AG09319 (cell line): ENCODE data around the gene PSMB10.

Source experiments
- DNase-seq: peaks from one replicate; pipeline ENCODE4 v3.0.0-alpha.2; 2010; ENCODE audit warnings: low read depth; ENCODE audit errors: extremely low read depth
- TF ChIP-seq, protein P1 (sequence below): IDR thresholded peaks from 2 replicates; pipeline ENCODE4 v1.5.1; 2011; ENCODE audit warnings: low read depth, mild to moderate bottlenecking, inconsistent platforms, low read length, moderate library complexity

The PSMB10 gene

DNA sequence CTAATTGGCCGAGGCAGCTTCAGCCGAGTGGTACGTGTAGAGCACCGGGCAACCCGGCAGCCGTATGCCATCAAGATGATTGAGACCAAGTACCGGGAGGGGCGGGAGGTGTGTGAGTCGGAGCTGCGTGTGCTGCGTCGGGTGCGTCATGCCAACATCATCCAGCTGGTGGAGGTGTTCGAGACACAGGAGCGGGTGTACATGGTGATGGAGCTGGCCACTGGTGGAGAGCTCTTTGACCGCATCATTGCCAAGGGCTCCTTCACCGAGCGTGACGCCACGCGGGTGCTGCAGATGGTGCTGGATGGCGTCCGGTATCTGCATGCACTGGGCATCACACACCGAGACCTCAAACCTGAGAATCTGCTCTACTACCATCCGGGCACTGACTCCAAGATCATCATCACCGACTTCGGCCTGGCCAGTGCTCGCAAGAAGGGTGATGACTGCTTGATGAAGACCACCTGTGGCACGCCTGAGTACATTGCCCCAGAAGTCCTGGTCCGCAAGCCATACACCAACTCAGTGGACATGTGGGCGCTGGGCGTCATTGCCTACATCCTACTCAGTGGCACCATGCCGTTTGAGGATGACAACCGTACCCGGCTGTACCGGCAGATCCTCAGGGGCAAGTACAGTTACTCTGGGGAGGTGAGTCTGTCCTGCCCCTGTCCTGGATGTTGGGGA lies 27.5 kb downstream of the PSMB10 start:
- DNase-seq = no peak
- TF ChIP-seq, protein P1, sequence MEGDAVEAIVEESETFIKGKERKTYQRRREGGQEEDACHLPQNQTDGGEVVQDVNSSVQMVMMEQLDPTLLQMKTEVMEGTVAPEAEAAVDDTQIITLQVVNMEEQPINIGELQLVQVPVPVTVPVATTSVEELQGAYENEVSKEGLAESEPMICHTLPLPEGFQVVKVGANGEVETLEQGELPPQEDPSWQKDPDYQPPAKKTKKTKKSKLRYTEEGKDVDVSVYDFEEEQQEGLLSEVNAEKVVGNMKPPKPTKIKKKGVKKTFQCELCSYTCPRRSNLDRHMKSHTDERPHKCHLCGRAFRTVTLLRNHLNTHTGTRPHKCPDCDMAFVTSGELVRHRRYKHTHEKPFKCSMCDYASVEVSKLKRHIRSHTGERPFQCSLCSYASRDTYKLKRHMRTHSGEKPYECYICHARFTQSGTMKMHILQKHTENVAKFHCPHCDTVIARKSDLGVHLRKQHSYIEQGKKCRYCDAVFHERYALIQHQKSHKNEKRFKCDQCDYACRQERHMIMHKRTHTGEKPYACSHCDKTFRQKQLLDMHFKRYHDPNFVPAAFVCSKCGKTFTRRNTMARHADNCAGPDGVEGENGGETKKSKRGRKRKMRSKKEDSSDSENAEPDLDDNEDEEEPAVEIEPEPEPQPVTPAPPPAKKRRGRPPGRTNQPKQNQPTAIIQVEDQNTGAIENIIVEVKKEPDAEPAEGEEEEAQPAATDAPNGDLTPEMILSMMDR = no peak

DNA sequence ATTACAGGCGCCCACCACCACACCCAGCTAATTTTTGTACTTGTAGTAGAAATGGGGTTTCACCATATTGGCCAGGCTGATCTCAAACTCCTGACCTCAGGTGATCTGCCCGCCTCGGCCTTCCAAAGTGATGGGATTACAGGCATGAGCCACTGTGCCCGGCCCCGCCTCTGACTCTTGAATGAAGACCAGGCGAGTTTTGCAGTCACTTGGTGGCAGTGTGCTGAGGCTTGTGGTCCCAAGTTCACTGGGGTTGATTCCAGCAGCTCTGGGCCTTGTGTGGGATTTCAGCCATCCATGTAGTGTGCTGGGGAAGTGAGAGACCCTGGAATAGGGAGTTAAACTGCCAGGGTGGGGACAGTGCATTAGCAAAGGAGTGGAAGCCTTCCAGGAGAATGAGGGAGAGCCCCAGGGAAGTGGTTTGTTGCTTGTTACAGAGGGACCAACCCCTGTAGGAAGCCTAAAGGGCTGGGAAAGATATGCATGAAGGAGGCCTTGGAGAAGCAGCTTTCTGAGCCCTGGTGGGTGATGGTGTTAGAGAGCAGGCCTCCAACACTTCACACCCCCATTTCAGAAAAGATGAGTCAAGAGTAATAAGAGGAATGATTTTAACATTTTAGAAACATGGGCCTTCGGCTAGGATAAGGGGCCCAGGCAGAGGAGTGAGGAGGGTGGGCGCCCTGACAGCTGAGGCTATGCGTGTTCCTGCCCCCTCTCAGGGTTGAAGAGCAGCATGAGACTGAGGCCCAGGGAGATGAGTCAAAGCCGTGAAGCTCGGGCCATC lies 29.1 kb downstream of the PSMB10 start:
- TF ChIP-seq, protein P1 = no peak
- no peak for DNase-seq

DNA sequence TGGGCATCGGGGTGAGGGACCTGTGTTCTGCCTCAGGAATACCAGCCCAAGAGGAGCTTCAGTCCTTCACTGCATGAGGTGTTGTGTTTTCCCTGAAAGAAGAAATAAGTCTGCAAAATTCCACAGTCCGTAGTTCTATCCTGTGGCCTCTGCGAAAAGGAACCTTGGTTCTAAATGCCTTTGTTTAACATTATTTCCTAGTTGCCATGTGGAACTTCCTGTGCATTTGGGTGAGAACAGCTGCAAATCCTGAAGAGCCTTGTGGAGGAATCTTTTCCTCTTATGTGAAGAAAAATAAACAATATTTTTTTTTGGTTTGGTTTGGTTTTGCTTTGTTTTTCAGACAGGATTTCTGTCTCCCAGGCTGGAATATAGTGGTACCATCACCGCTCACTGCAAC lies 33.8 kb downstream of the PSMB10 start:
- TF ChIP-seq, protein P1 = no peak

DNA sequence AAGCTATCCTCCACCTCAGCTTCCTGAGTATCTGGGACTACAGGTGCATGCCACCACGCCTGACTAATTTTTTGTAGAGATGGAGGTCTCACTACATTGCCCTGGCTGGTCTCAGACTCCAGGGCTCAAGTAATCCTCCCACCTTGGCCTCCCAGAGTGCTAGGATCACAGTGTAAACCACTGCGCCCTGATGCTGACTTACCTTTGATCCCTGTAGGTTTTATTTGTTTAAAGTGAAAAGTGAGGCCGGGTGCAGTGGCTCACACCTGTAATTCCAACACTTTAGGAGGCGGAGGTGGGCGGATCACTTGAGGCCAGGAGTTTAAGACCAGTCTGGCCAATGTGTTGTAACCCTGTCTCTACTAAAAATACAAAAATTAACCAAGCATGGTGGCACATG lies 34.9 kb downstream of the PSMB10 start:
- no peak for DNase-seq
- TF ChIP-seq, protein P1 = no peak

More for the DNA sequence above, 33.8 kb downstream of the PSMB10 start:
- no peak for DNase-seq

DNA sequence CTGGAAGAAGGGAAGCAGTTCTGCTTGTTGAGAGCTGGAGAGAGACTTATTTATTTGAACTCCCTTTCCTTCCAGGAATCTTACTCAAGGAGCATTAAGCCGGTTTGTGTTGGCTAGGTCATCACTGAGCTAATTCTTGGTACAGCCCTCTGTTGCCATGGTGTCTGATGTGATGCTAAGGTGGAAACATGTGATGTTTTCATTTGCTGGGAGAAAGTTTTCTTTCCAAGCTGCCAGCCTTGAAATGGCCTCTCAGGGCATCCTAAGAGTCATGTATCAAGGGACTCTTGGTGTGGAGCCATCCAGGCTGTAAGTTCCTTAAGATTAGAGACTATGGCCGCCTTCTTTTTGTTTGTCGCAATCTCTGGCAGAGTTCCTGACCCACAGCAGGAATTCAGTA lies 39.4 kb downstream of the PSMB10 start:
- TF ChIP-seq, protein P1 = no peak
- DNase-seq = no peak

DNA sequence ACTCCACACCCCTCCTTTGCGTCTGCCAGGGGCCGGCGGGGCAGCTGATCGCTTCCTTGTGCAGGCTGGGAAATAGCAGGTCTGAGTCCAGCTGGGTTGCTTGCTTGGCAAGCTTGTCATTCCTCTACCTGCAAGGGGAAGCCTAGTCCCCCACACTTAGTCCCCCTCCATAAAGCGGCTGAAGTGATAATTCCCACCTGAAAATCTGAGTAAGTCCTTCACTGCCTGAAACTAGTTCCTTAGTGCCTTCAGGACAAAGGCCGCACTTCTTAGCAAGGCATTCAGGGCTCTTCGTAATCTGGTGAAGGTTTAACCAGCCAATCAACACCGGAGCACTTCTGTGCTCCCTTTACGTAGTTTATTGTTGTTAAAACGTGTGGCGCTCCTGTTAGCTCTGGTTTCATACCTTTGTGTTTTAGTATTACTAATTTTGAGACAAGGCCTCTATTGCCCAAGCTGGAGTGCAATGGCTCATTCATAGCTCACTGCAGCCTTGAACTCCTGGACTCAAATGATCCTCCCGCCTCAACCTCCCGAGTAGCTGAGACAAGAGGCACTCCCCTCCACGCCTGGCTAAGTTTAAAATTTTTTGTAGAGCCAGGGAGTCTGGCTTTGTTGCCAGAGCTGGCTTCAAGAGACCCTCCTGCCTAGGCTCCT lies 42.8 kb downstream of the PSMB10 start:
- TF ChIP-seq, protein P1 = no peak
- no peak for DNase-seq
